Neural cell (in vitro differentiated cells): ENCODE measurements around the gene COBLL1. TPM values are rescaled to one million over a fixed set of nuclear protein-coding genes. Genes with fewer than 3 reads are reported as not detected.

ENCODE experiments used
- H2AFZ ChIP-seq: fragments of 200-600, 300-800 bp; sonication (generic), shearing (Covaris generic); 2 replicates; pipeline ENCODE4 v1.6.0; 2014; ENCODE audit warnings: low read depth, mild to moderate bottlenecking, antibody characterized with exemption, low read length, moderate library complexity
- H3F3A ChIP-seq: fragments of 200-600 bp; shearing (Covaris generic); 2 replicates; pipeline ENCODE4 v1.6.1; 2016; ENCODE audit warnings: mild to moderate bottlenecking, moderate library complexity, mixed read lengths, antibody characterized with exemption, low read length; ENCODE audit not compliant: insufficient read depth, poor library complexity, severe bottlenecking
- H3K27ac ChIP-seq: fragments of 200-600, 300-800 bp; sonication (generic), shearing (Covaris generic); 2 replicates; pipeline ENCODE4 v1.5.1; 2014; ENCODE audit warnings: mild to moderate bottlenecking, low read length, moderate library complexity
- H3K27me3 ChIP-seq: fragments of 300-800, 200-600 bp; sonication (generic), shearing (Covaris generic); 2 replicates; pipeline ENCODE4 v1.6.0; 2014; ENCODE audit warnings: mild to moderate bottlenecking, low read depth, low read length, moderate library complexity; ENCODE audit not compliant: insufficient read depth
- H3K36me3 ChIP-seq: fragments of 300-800, 200-600 bp; sonication (generic), shearing (Covaris generic); 2 replicates; pipeline ENCODE4 v1.5.1; 2014; ENCODE audit warnings: mild to moderate bottlenecking, antibody characterized with exemption, low read length, moderate library complexity; ENCODE audit not compliant: insufficient read depth
- H3K4me2 ChIP-seq: fragments of 300-800, 200-600 bp; sonication (generic), shearing (Covaris generic); 2 replicates; pipeline ENCODE4 v1.6.0; 2014; ENCODE audit warnings: mild to moderate bottlenecking, low read length
- H3K4me3 ChIP-seq: fragments of 300-800, 200-600 bp; sonication (generic), shearing (Covaris generic); 2 replicates; pipeline ENCODE4 v1.5.1; 2014; ENCODE audit warnings: mild to moderate bottlenecking, low read length, moderate library complexity
- H3K79me2 ChIP-seq: fragments of 200-600 bp; shearing (Covaris generic); replicated peaks from 2 replicates; pipeline ENCODE4 v1.6.0; 2014; ENCODE audit warnings: mild to moderate bottlenecking, low read length, moderate library complexity; ENCODE audit not compliant: insufficient read depth
- H3K9ac ChIP-seq: fragments of 300-800, 200-600 bp; sonication (generic), shearing (Covaris generic); 2 replicates; pipeline ENCODE4 v1.6.1; 2016; ENCODE audit warnings: mild to moderate bottlenecking, low read length, mixed read lengths
- H3K9me2 ChIP-seq: fragments of 200-600 bp; shearing (Covaris generic); 2 replicates; pipeline ENCODE4 v1.6.1; 2016; ENCODE audit warnings: mild to moderate bottlenecking, low read length, mixed read lengths; ENCODE audit not compliant: insufficient read depth
- H3K9me3 ChIP-seq: fragments of 200-600, 300-800 bp; sonication (generic), shearing (Covaris generic); 2 replicates; pipeline ENCODE4 v1.6.1; 2016; ENCODE audit warnings: mild to moderate bottlenecking, mixed run types, low read length, moderate library complexity, mixed read lengths
- H4K20me1 ChIP-seq: fragments of 200-600 bp; shearing (Covaris generic); 2 replicates; pipeline ENCODE4 v1.6.1; 2016; ENCODE audit warnings: mild to moderate bottlenecking, mixed run types; ENCODE audit not compliant: insufficient read depth
- CTCF ChIP-seq: fragments of 450-650 bp; IDR thresholded peaks from 2 replicates; pipeline ENCODE4 v1.5.1; 2014; ENCODE audit warnings: antibody characterized with exemption, mild to moderate bottlenecking, moderate library complexity; ENCODE audit not compliant: poor library complexity, severe bottlenecking
- EP300 ChIP-seq: fragments of 450-650 bp; conservative IDR thresholded peaks from 2 replicates; pipeline ENCODE4 v1.6.1; 2014; ENCODE audit warnings: antibody characterized with exemption, mild to moderate bottlenecking, moderate library complexity; ENCODE audit not compliant: poor library complexity, severe bottlenecking
- EZH2 ChIP-seq: fragments of 200-600, 300-800 bp; shearing (Covaris generic), sonication (generic); IDR thresholded peaks from 2 replicates; pipeline ENCODE4 v1.6.1; 2014; ENCODE audit warnings: antibody characterized with exemption, low read length, borderline replicate concordance, mild to moderate bottlenecking; ENCODE audit not compliant: insufficient read depth, poor library complexity, severe bottlenecking
- MXI1 ChIP-seq: fragments of 450-650 bp; conservative IDR thresholded peaks from 2 replicates; pipeline ENCODE4 v1.6.1; 2014; ENCODE audit warnings: antibody characterized with exemption, mild to moderate bottlenecking; ENCODE audit not compliant: poor library complexity, severe bottlenecking
- POLR2AphosphoS5 ChIP-seq: IDR thresholded peaks from 2 replicates; pipeline ENCODE4 v1.6.1; 2012
- RAD21 ChIP-seq: fragments of 450-650 bp; conservative IDR thresholded peaks from 2 replicates; pipeline ENCODE4 v1.6.1; 2014; ENCODE audit warnings: antibody characterized with exemption, mild to moderate bottlenecking, moderate library complexity
- REST ChIP-seq: IDR thresholded peaks from 2 replicates; pipeline ENCODE4 v1.6.1; 2012; ENCODE audit warnings: borderline replicate concordance
- SMC3 ChIP-seq: fragments of 450-650 bp; conservative IDR thresholded peaks from 2 replicates; pipeline ENCODE4 v1.6.1; 2014; ENCODE audit warnings: antibody characterized with exemption, mild to moderate bottlenecking, moderate library complexity; ENCODE audit not compliant: poor library complexity
- TAF1 ChIP-seq: IDR thresholded peaks from 2 replicates; pipeline ENCODE4 v1.6.1; 2012; ENCODE audit warnings: low read depth
- polyA plus RNA-seq: library from polyadenylated mRNA; depleted of rRNA; stranded (reverse); fragments of >200 nt; gene quantifications from 2 replicates; pipeline ENCODE4 v1.2.3, GENCODE V29; 2014

Gene COBLL1
- polyA plus RNA-seq, 1 donor from 2014 or later, result 0.11 TPM

GRCh38 chr2:164875334-164876205 lies 33.9 kb upstream of the COBLL1 start:
- H4K20me1 ChIP-seq, result no peaks in the 10 kb centered on the region
- TF ChIP-seq MXI1 (no peak), EP300 (no peak), SMC3 (no peak), RAD21 (no peak), TAF1 (no peak), POLR2AphosphoS5 (no peak)
- H3K9ac ChIP-seq, result no peak overlapping the region

GRCh38 chr2:164873210-164873908 lies 31.7 kb upstream of the COBLL1 start:
- Histone ChIP-seq H3K9ac (no peak overlapping the region), H3K9me3 (no peaks in the 10 kb centered on the region), H3K9me2 (no peaks in the 10 kb centered on the region), H4K20me1 (no peaks in the 10 kb centered on the region), H2AFZ (no peak overlapping the region), H3K79me2 (no peaks in the 10 kb centered on the region), H3F3A (no peaks in the 10 kb centered on the region), H3K4me2 (no peak overlapping the region), H3K4me3 (no peak overlapping the region), H3K27ac (no peak overlapping the region), H3K27me3 (no peaks in the 10 kb centered on the region), H3K36me3 (no peaks in the 10 kb centered on the region)
- TF ChIP-seq REST (no peak), SMC3 (no peak), MXI1 (no peak), CTCF (no peak), EP300 (no peak), POLR2AphosphoS5 (no peak), RAD21 (no peak), TAF1 (no peak), EZH2 (no peak)

More at GRCh38 chr2:164875334-164876205, 33.9 kb upstream of the COBLL1 start:
- Histone ChIP-seq H3K9me2 (no peaks in the 10 kb centered on the region), H3K27me3 (no peaks in the 10 kb centered on the region), H3K36me3 (no peaks in the 10 kb centered on the region), H2AFZ (no peak overlapping the region), H3K9me3 (no peaks in the 10 kb centered on the region), H3K27ac (no peak overlapping the region), H3F3A (no peaks in the 10 kb centered on the region), H3K4me3 (no peak overlapping the region), H3K79me2 (no peaks in the 10 kb centered on the region), H3K4me2 (no peak overlapping the region)
